Activated CD4-positive, alpha-beta T cell treated with anti-CD3 and anti-CD28 coated beads for 36 hours (primary cell): ENCODE data around the gene LGALS8. TPM values are rescaled to one million over a fixed set of nuclear protein-coding genes. Genes with fewer than 3 reads are reported as not detected.

Experiments used
- ATAC-seq: fragments of 200-7000 bp; cut with Tn5 transposase; one replicate; pipeline ENCODE4 v1.10.0; 2021; ENCODE audit warnings: mild to moderate bottlenecking, moderate library complexity
- CTCF ChIA-PET: fragments of 350-600 bp; sonication (Branson Sonifier 250); formaldehyde crosslinking; loops from one replicate; lab custom pipeline; 2021; ENCODE audit warnings: antibody characterized with exemption; lab: Charles Lee
- POLR2A ChIA-PET: fragments of 350-600 bp; sonication (Branson Sonifier 250); formaldehyde crosslinking; loops from one replicate; lab custom pipeline; 2021; ENCODE audit warnings: antibody characterized with exemption, inconsistent platforms; lab: Charles Lee
- DNase-seq: peaks from one replicate; pipeline ENCODE4 v3.0.0-alpha.2; 2020
- H3K27ac Mint-ChIP-seq: one replicate; pipeline ENCODE4 v1.8.0; 2021; ENCODE audit warnings: mixed read lengths
- H3K27me3 Mint-ChIP-seq: one replicate; pipeline ENCODE4 v1.8.0; 2021; ENCODE audit warnings: mixed read lengths
- H3K36me3 Mint-ChIP-seq: one replicate; pipeline ENCODE4 v1.8.0; 2021; ENCODE audit warnings: low read depth, mixed read lengths
- H3K4me1 Mint-ChIP-seq: one replicate; pipeline ENCODE4 v1.8.0; 2021; ENCODE audit warnings: mixed read lengths
- H3K4me3 Mint-ChIP-seq: one replicate; pipeline ENCODE4 v1.8.0; 2021; ENCODE audit warnings: mild to moderate bottlenecking, moderate library complexity, mixed read lengths
- H3K9me3 Mint-ChIP-seq: one replicate; pipeline ENCODE4 v1.8.0; 2021; ENCODE audit warnings: low read depth, mixed read lengths
- intact Hi-C, 2 experiments: fragments of 100-400 bp; cut with DNase I in 1 of 2; cut with micrococcal nuclease in 1 of 2; formaldehyde crosslinking; loops; one replicate each; pipeline versions ENCODE4 v1.14.2 to v1.15.1; 2022 to 2024; cut with DNase I, micrococcal nuclease
- total RNA-seq, 2 experiments: library from RNA; stranded (reverse); gene quantifications; one replicate each; pipeline ENCODE4 v1.2.3, GENCODE V29; 2021

LGALS8 gene
- total RNA-seq, 2 experiments from 2014 or later: 106 to 155 TPM

DNA sequence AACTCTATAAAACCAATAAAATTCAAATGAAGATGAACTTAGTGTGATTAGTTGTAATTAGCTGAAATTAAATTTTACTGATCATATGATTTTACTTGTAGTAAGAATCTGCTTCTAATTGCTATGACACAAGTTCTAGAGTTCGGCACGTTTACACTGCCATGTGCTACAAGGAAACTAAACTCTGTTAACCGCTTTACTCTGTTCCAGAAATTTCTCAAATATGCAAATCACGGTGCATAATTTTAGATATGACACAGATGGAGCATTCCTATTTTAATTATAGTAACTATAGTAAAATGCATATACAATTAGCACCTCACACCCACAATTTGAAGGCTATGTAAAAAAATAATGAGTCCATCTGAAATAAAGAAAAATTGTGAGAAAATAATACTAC, 65.7 kb downstream of the LGALS8 start:
- ATAC-seq: no peak
- no peak for DNase-seq
- CTCF ChIA-PET: no interaction called here
- H3K4me3 Mint-ChIP-seq: no peak overlapping the region
- H3K36me3 Mint-ChIP-seq: peaks cover 66% of the 10 kb centered on the region
- no peaks in the 10 kb centered on the region for H3K9me3 Mint-ChIP-seq
- intact Hi-C loops: loop anchor here in 1 of 2 experiments (5.0 kb wide), 1 partner anchor 37 kb away; no protein-coding TSS in a partner anchor
- no peaks in the 10 kb centered on the region for H3K27me3 Mint-ChIP-seq
- H3K27ac Mint-ChIP-seq: no peak overlapping the region
- POLR2A ChIA-PET: no interaction called here
- H3K4me1 Mint-ChIP-seq: peaks cover 21% of the 10 kb centered on the region

DNA sequence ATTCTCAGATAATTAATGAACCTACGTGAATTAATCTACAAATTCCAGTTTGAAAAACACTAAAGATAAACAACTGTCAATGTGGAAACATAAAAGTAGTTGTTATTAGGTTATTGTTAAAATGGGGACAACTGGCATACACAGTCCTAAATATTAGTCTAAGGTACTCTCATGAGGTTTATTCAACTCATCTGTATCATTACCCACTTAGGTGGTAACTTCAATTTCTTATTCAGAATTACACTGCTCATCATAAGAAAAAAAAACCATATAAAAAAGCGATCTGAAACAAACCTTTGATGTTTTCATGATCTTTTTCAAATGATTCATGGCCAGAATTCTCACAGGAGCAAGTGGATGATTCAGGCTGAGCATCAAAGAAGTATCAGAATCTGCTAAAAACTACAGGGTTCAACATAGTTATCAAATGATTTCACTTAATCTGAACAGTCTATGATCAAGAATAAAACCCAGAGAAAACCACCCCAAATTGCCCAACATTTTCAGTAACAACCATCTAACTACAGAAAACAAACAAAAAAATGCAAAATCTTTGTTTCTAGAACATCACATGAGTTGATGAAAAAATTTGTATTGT, 66.9 kb downstream of the LGALS8 start:
- Mint-ChIP-seq H3K27ac (peak overlapping the region; percentile 32), H3K4me1 (peaks cover 21% of the 10 kb centered on the region), H3K4me3 (no peak overlapping the region), H3K27me3 (no peaks in the 10 kb centered on the region), H3K9me3 (no peaks in the 10 kb centered on the region), H3K36me3 (peaks cover 64% of the 10 kb centered on the region)
- ChIA-PET POLR2A (no interaction called here), CTCF (no interaction called here)
- intact Hi-C loops: loop anchor here in 1 of 2 experiments (5.0 kb wide), 1 partner anchor 38 kb away; no protein-coding TSS in a partner anchor
- ATAC-seq (peak; percentile 78), DNase-seq (no peak)

DNA sequence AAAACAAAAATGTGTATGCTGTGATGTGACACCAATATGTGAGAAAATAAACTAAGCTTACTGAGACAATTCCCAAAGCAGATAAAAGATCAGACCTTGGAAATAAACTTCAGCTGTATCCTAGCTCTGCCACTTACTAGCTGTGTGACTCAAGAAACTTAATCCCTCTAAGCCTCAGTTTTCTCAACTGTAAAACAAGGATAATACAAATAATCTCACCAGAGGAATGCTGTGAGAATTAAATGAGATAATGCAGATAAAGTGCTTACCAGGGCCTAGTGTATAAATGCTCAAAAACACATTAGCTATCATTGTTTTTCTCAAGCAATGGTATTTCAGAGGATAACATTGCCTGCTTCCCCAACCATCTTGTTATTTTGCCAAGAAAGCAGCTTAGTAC, 78.4 kb downstream of the LGALS8 start:
- ChIA-PET CTCF (interaction anchor here (0.5 kb wide), 1 partner anchor 264 kb away, joined by 3 read pairs; no protein-coding TSS in a partner anchor), POLR2A (interaction anchor here (0.7 kb wide), 1 partner anchor 419 kb away, joined by 6 read pairs; no protein-coding TSS in a partner anchor)
- H3K27me3 Mint-ChIP-seq: no peaks in the 10 kb centered on the region
- peaks cover 46% of the 10 kb centered on the region for H3K36me3 Mint-ChIP-seq
- H3K4me3 Mint-ChIP-seq: no peak overlapping the region
- peaks cover 21% of the 10 kb centered on the region for H3K4me1 Mint-ChIP-seq
- H3K9me3 Mint-ChIP-seq: no peaks in the 10 kb centered on the region
- ATAC-seq (no peak), DNase-seq (no peak)
- no peak overlapping the region for H3K27ac Mint-ChIP-seq
- intact Hi-C loops: loop anchor here in 1 of 2 experiments (5.0 kb wide), 2 partner anchors 460 to 495 kb away; partner anchors contain the start of gene GPR137B

Other genes with a start within 250 kb of the LGALS8 start
- gene ERO1B, start 242.0 kb upstream of the LGALS8 start, total RNA-seq: 1 to 10 TPM; 2.2 to 2.8 TPM
- gene EDARADD, start 129.7 kb upstream of the LGALS8 start, total RNA-seq: 1 to 10 TPM; 2.8 to 4.5 TPM
- gene HEATR1, start 80.5 kb downstream of the LGALS8 start, total RNA-seq: 10 to 100 TPM; 82.4 to 89.1 TPM
- under 1 TPM; 0.44 to 0.46 TPM for gene ACTN2, start 162.5 kb downstream of the LGALS8 start, total RNA-seq